Measurements from ENCODE around the gene CD38. TPM values are rescaled to one million over a fixed set of nuclear protein-coding genes. Genes with fewer than 3 reads are reported as not detected.

The CD38 gene
- total and polyA plus RNA-seq, 11 donors, result 1.0 to 12.4 (median 2.8) TPM

DNA sequence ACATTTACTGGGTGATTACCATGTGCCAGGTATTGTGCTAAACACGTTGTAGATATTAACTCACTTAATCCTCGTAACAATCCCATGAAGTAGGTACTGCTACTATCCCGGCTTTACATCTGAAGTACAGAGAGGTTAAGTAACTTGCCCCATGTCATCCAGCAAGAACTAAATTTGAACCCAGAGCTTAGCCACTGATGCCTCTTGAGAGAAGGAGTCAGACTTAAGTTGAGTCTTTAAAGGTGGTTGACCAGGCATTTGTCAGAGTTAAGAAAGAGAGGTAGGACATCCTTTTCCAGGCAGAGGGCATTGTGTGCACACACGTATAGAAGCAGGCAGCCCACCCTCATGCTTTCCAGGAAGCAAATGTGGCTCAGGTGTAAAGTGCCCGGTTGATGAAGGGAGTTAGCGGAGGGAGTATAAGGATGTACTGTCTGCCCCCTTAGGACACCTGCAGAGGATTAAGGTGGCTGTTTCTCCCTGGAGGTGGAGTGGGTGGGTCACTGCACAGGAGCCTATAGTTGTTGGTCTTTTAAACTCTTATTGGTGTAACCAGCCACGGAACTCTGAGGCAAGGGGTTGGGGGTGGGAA is 335 bp upstream of the CD38 start:
- no peaks in the 10 kb centered on the region for H3K27me3 ChIP-seq
- no peak for ATAC-seq
- H3K9me3 ChIP-seq, result no peaks in the 10 kb centered on the region
- peak overlapping the region in 9 of 12 donors; percentile 48 to 79 (median 65) for H3K27ac ChIP-seq
- H3K4me3 ChIP-seq, result peak overlapping the region; percentile 54 to 90 (median 62)
- WGBS, 4 donors, result 77 to 82% (median 78%) methylated on average over 7 of the region's 7 CpGs
- intact Hi-C loops (cut with DNase I), result loop anchor here in 1 of 10 donors (2.0 kb wide), 1 partner anchor 47 kb away; no protein-coding TSS in a partner anchor
- TF ChIP-seq POLR2A (IDR thresholded peaks at IDR 0.05), result no peak
- TF ChIP-seq, protein P1, sequence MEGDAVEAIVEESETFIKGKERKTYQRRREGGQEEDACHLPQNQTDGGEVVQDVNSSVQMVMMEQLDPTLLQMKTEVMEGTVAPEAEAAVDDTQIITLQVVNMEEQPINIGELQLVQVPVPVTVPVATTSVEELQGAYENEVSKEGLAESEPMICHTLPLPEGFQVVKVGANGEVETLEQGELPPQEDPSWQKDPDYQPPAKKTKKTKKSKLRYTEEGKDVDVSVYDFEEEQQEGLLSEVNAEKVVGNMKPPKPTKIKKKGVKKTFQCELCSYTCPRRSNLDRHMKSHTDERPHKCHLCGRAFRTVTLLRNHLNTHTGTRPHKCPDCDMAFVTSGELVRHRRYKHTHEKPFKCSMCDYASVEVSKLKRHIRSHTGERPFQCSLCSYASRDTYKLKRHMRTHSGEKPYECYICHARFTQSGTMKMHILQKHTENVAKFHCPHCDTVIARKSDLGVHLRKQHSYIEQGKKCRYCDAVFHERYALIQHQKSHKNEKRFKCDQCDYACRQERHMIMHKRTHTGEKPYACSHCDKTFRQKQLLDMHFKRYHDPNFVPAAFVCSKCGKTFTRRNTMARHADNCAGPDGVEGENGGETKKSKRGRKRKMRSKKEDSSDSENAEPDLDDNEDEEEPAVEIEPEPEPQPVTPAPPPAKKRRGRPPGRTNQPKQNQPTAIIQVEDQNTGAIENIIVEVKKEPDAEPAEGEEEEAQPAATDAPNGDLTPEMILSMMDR (IDR thresholded peaks at IDR 0.05), result no peak
- DNase-seq, result no peak
- peaks cover 0 to 32% (median 7%) of the 10 kb centered on the region in 12 donors for H3K4me1 ChIP-seq
- no peaks in the 10 kb centered on the region for H3K36me3 ChIP-seq

DNA sequence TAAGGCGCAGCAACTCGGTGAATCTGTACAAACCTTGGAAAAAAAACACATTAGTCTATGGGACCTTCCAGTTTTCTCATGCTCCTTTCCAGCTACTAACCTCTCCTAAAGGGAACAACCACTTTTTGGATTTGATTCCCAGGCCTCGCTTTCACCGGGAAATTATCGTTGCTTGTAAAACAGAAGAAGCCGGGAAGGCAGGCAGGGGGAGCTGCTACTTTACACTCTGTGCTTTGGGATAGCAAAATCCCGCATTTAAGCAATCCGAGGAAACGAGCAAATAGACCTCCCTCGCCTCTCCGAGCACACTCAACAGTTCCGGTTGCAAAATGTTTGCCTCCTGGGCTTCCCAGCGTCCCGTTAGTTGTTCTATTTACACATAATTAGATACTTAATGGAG is 1.2 kb downstream of the CD38 start:
- 0 to 2% (median 1%) methylated on average over 14 of the region's 14 CpGs for WGBS, 4 donors
- DNase-seq (peak; percentile 52 to 69 (median 57)), ATAC-seq (peak; percentile 69 to 83 (median 75))
- intact Hi-C loops (cut with DNase I), result loop anchor here in 1 of 10 donors (2.0 kb wide), 1 partner anchor 49 kb away; no protein-coding TSS in a partner anchor
- no peak for TF ChIP-seq POLR2A (IDR thresholded peaks at IDR 0.05)
- TF ChIP-seq, protein P1 (IDR thresholded peaks at IDR 0.05), result peak in 11 of 12 donors; percentile 15 to 66 (median 36)
- H3K9me3 ChIP-seq, result no peaks in the 10 kb centered on the region
- peaks cover 0 to 47% (median 7%) of the 10 kb centered on the region in 12 donors for H3K4me1 ChIP-seq
- peak overlapping the region in 10 of 12 donors; percentile 18 to 79 (median 64) for H3K27ac ChIP-seq
- no peaks in the 10 kb centered on the region for H3K27me3 ChIP-seq
- no peaks in the 10 kb centered on the region for H3K36me3 ChIP-seq
- peak overlapping the region; percentile 54 to 90 (median 62) for H3K4me3 ChIP-seq

DNA sequence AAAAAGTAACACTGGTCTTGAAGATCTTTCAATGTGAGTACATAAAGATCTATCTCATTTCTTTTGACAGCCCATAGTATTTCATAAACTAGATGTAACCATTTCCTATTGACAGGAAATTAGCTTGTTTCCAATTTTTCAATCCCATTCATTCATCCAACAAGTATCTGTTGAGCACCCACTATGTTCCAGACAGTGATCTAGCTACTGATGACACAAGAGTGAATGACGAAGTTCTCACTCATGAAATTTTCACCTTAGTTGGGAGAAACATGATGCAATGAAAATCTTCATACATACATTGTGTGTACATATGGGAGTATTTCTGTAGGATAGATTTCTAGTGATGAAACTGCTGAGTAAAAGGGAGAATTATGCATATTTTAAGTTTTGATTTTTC is 1.7 kb downstream of the CD38 start:
- Histone ChIP-seq H3K27ac (peak overlapping the region in 9 of 12 donors; percentile 48 to 79 (median 65)), H3K4me1 (peaks cover 0 to 51% (median 7%) of the 10 kb centered on the region in 12 donors), H3K27me3 (no peaks in the 10 kb centered on the region), H3K4me3 (peak overlapping the region; percentile 54 to 90 (median 62)), H3K36me3 (no peaks in the 10 kb centered on the region), H3K9me3 (no peaks in the 10 kb centered on the region)
- WGBS, 4 donors, result 76 to 82% (median 78%) methylated on average over 1 of the region's 1 CpG
- intact Hi-C loops (cut with DNase I), result loop anchor here in 2 of 10 donors (2.0 to 5.0 kb wide), 2 partner anchors 49 to 63 kb away; no protein-coding TSS in a partner anchor
- no peak for ATAC-seq
- TF ChIP-seq POLR2A (IDR thresholded peaks at IDR 0.05), result no peak
- TF ChIP-seq, protein P1 (IDR thresholded peaks at IDR 0.05), result no peak
- DNase-seq, result no peak

DNA sequence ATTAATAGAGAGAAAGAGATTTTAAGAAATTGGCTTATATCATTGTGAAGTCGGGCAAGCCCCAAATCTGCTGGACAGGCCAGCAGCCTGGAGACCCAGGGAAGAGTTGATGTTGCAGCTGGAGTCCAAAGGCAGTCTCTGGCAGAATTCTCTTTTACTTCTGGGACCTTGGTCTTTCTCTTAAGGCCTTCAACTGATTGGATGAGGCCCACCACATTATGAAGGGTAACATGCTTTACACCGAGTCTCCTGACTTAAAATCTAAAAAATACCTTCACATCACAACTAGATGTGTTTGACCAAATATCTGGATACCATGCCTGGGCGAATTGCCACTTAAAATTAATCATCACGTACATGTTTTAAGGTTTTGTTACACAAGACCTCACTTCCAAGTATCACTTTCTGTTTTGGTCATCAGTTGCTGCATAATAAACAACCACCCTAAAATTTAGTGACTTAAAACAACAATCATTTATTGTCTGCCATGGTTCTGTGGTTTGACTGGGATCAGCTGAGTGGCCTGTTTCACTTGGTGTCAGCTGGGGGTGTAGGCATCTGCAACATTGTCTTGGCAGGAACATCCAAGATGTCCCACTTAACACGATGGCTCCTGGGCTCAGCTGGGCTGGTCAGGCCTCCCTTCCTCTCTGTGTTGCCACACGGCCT is 3.4 kb downstream of the CD38 start:
- DNase-seq, result no peak
- Histone ChIP-seq H3K27ac (peak overlapping the region in 1 of 12 donors; percentile 78), H3K4me3 (no peak overlapping the region), H3K4me1 (peaks cover 0 to 51% (median 7%) of the 10 kb centered on the region in 12 donors), H3K9me3 (no peaks in the 10 kb centered on the region), H3K27me3 (no peaks in the 10 kb centered on the region), H3K36me3 (no peaks in the 10 kb centered on the region)
- no peak for ATAC-seq
- 81 to 87% (median 83%) methylated on average over 6 of the region's 6 CpGs for WGBS, 4 donors
- intact Hi-C loops (cut with DNase I), result loop anchor here in 1 of 10 donors (5.0 kb wide), 1 partner anchor 64 kb away; no protein-coding TSS in a partner anchor
- TF ChIP-seq, protein P1 (IDR thresholded peaks at IDR 0.05), result no peak
- no peak for TF ChIP-seq POLR2A (IDR thresholded peaks at IDR 0.05)

Data from heart left ventricle (tissue), 16 donors.